Astrocyte (in vitro differentiated cells and primary cell): ENCODE results near the gene KLHL25. TPM values are rescaled to one million over a fixed set of nuclear protein-coding genes. Genes with fewer than 3 reads are reported as not detected.

ENCODE experiments used
- DNase-seq: peaks from one replicate; pipeline ENCODE4 v3.0.0-alpha.2; 2010; ENCODE audit warnings: low read depth
- FAIRE-seq: peaks from 2 replicates; lab custom pipeline; 2011; peaks lifted over from hg19 to GRCh38; lab: Jason Lieb, UNC
- H2AFZ ChIP-seq: 2 replicates; pipeline ENCODE4 v1.6.0; 2012; ENCODE audit warnings: low read depth, low read length, inconsistent platforms
- H3K27ac ChIP-seq: 2 replicates; pipeline ENCODE4 v1.5.1; 2011; ENCODE audit warnings: low read depth, low read length, inconsistent platforms
- H3K27me3 ChIP-seq: 2 replicates; pipeline ENCODE4 v1.6.0; 2011; ENCODE audit warnings: low read length, inconsistent platforms; ENCODE audit not compliant: insufficient read depth
- H3K36me3 ChIP-seq: 2 replicates; pipeline ENCODE4 v1.5.1; 2011; ENCODE audit warnings: low read length, inconsistent platforms; ENCODE audit not compliant: insufficient read depth
- H3K4me1 ChIP-seq: 2 replicates; pipeline ENCODE4 v1.5.1; 2011; ENCODE audit warnings: low read length, inconsistent platforms; ENCODE audit not compliant: insufficient read depth
- H3K4me2 ChIP-seq: 2 replicates; pipeline ENCODE4 v1.6.0; 2012; ENCODE audit warnings: low read length, inconsistent platforms
- H3K4me3 ChIP-seq: 2 replicates; pipeline ENCODE4 v1.5.1; 2011; ENCODE audit warnings: low read depth, mild to moderate bottlenecking, low read length, inconsistent platforms; ENCODE audit not compliant: insufficient read depth
- H3K79me2 ChIP-seq: 2 replicates; pipeline ENCODE4 v1.6.0; 2012; ENCODE audit warnings: mild to moderate bottlenecking, low read length, inconsistent platforms; ENCODE audit not compliant: insufficient read depth
- H3K9ac ChIP-seq: 2 replicates; pipeline ENCODE4 v1.6.0; 2012; ENCODE audit warnings: mild to moderate bottlenecking, low read length, inconsistent platforms
- H3K9me3 ChIP-seq: 2 replicates; pipeline ENCODE4 v1.5.1; 2012; ENCODE audit warnings: low read depth, mild to moderate bottlenecking, low read length, inconsistent platforms; ENCODE audit not compliant: insufficient read depth
- H4K20me1 ChIP-seq: 2 replicates; pipeline ENCODE4 v1.6.0; 2012; ENCODE audit warnings: low read length, inconsistent platforms; ENCODE audit not compliant: insufficient read depth
- H3K27ac Mint-ChIP-seq: one replicate; pipeline ENCODE4 v1.8.0; 2021; ENCODE audit warnings: mild to moderate bottlenecking, mixed read lengths; ENCODE audit not compliant: unreplicated experiment
- H3K27me3 Mint-ChIP-seq: one replicate; pipeline ENCODE4 v1.8.0; 2021; ENCODE audit warnings: low read depth, mixed read lengths; ENCODE audit not compliant: unreplicated experiment
- H3K36me3 Mint-ChIP-seq: one replicate; pipeline ENCODE4 v1.8.0; 2021; ENCODE audit warnings: low read depth, mixed read lengths; ENCODE audit not compliant: unreplicated experiment
- H3K4me1 Mint-ChIP-seq: one replicate; pipeline ENCODE4 v1.8.0; 2021; ENCODE audit warnings: low read depth, mixed read lengths; ENCODE audit not compliant: unreplicated experiment
- H3K4me3 Mint-ChIP-seq: one replicate; pipeline ENCODE4 v1.8.0; 2021; ENCODE audit warnings: mild to moderate bottlenecking, moderate library complexity, mixed read lengths; ENCODE audit not compliant: unreplicated experiment
- H3K9me3 Mint-ChIP-seq: one replicate; pipeline ENCODE4 v1.8.0; 2021; ENCODE audit warnings: mild to moderate bottlenecking, mixed read lengths; ENCODE audit not compliant: unreplicated experiment
- CTCF ChIP-seq: IDR thresholded peaks from 2 replicates; pipeline ENCODE4 v1.5.1; 2011; ENCODE audit warnings: low read depth, mild to moderate bottlenecking, inconsistent platforms, low read length, moderate library complexity; ENCODE audit not compliant: insufficient read depth
- EZH2 ChIP-seq: IDR thresholded peaks from 2 replicates; pipeline ENCODE4 v1.6.1; 2012; ENCODE audit warnings: mild to moderate bottlenecking, low read length, inconsistent platforms; ENCODE audit not compliant: insufficient read depth
- total RNA-seq: library from RNA; stranded (reverse); gene quantifications from 2 replicates; pipeline ENCODE4 v1.2.1, GENCODE V29; 2021

KLHL25 gene
- total RNA-seq, 1 donor from 2014 or later, result 5.6 TPM

GRCh38 chr15:85778107-85778776 is 16.5 kb downstream of the KLHL25 start:
- TF ChIP-seq EZH2, result no peak
- H3K4me3 Mint-ChIP-seq, result no peak overlapping the region
- H3K4me3 ChIP-seq, result no peak overlapping the region
- no peaks in the 10 kb centered on the region for H3K4me1 ChIP-seq
- no peaks in the 10 kb centered on the region for H3K27me3 Mint-ChIP-seq
- DNase-seq (no peak), FAIRE-seq (no peak)
- H3K9me3 Mint-ChIP-seq, result no peaks in the 10 kb centered on the region
- H3K79me2 ChIP-seq, result peaks cover 81% of the 10 kb centered on the region
- H3K27ac Mint-ChIP-seq, result no peak overlapping the region
- H3K4me2 ChIP-seq, result no peak overlapping the region
- H3K9me3 ChIP-seq, result no peaks in the 10 kb centered on the region
- no peak overlapping the region for H3K27ac ChIP-seq
- H3K36me3 ChIP-seq, result peaks cover 2% of the 10 kb centered on the region
- no peaks in the 10 kb centered on the region for H3K4me1 Mint-ChIP-seq
- H4K20me1 ChIP-seq, result peaks cover 74% of the 10 kb centered on the region
- peaks cover 7% of the 10 kb centered on the region for H3K36me3 Mint-ChIP-seq
- H2AFZ ChIP-seq, result no peak overlapping the region
- no peak overlapping the region for H3K9ac ChIP-seq
- H3K27me3 ChIP-seq, result no peaks in the 10 kb centered on the region

- TF ChIP-seq CTCF, result no peak
- no peak for TF ChIP-seq EZH2
- H3K27ac Mint-ChIP-seq, result peak overlapping the region; percentile 64
Measured at GRCh38 chr15:85777250-85778106, 17.2 kb downstream of the KLHL25 start.

GRCh38 chr15:85773970-85774369 is 20.8 kb downstream of the KLHL25 start:
- H3K4me3 ChIP-seq, result no peak overlapping the region
- H3K4me2 ChIP-seq, result no peak overlapping the region
- H3K27ac ChIP-seq, result no peak overlapping the region
- H3K4me1 ChIP-seq, result peaks cover 20% of the 10 kb centered on the region
- no peak for FAIRE-seq
- TF ChIP-seq CTCF, result no peak
- TF ChIP-seq EZH2, result no peak
- no peaks in the 10 kb centered on the region for H3K36me3 ChIP-seq
- peaks cover 8% of the 10 kb centered on the region for H3K4me1 Mint-ChIP-seq
- H3K9me3 Mint-ChIP-seq, result no peaks in the 10 kb centered on the region
- H3K27me3 Mint-ChIP-seq, result no peaks in the 10 kb centered on the region
- H3K9me3 ChIP-seq, result no peaks in the 10 kb centered on the region
- no peak overlapping the region for H2AFZ ChIP-seq
- peaks cover 7% of the 10 kb centered on the region for H3K36me3 Mint-ChIP-seq
- H3K79me2 ChIP-seq, result peaks cover 86% of the 10 kb centered on the region
- peaks cover 83% of the 10 kb centered on the region for H4K20me1 ChIP-seq
- H3K27me3 ChIP-seq, result no peaks in the 10 kb centered on the region
- no peak overlapping the region for H3K27ac Mint-ChIP-seq
- no peak overlapping the region for H3K9ac ChIP-seq
- H3K4me3 Mint-ChIP-seq, result no peak overlapping the region
- DNase-seq, result no peak

More at GRCh38 chr15:85777250-85778106, 17.2 kb downstream of the KLHL25 start:
- no peaks in the 10 kb centered on the region for H3K9me3 ChIP-seq
- DNase-seq, result no peak
- peaks cover 79% of the 10 kb centered on the region for H4K20me1 ChIP-seq
- no peak for FAIRE-seq
- Mint-ChIP-seq H3K4me3 (no peak overlapping the region), H3K27me3 (no peaks in the 10 kb centered on the region), H3K4me1 (no peaks in the 10 kb centered on the region), H3K9me3 (no peaks in the 10 kb centered on the region), H3K36me3 (peaks cover 7% of the 10 kb centered on the region)
- no peak overlapping the region for H3K4me2 ChIP-seq
- H3K36me3 ChIP-seq, result no peaks in the 10 kb centered on the region
- no peak overlapping the region for H3K9ac ChIP-seq
- H3K4me3 ChIP-seq, result no peak overlapping the region
- peaks cover 84% of the 10 kb centered on the region for H3K79me2 ChIP-seq
- H3K27ac ChIP-seq, result no peak overlapping the region
- H2AFZ ChIP-seq, result no peak overlapping the region
- H3K4me1 ChIP-seq, result no peaks in the 10 kb centered on the region
- H3K27me3 ChIP-seq, result no peaks in the 10 kb centered on the region
